HG03575 (cell line): ENCODE measurements around the gene GJD3.

ENCODE experiments used
- ATAC-seq: cut with Tn5 transposase; IDR thresholded peaks from one replicate; pipeline ENCODE4 v1.9.1; 2021; ENCODE audit not compliant: unreplicated experiment, insufficient number of reproducible peaks, low FRiP score; ENCODE audit errors: extremely low read depth

GJD3 gene

GRCh38 chr17:40315678-40316570 lies 48.6 kb downstream of the GJD3 start:
- ATAC-seq = no peak

GRCh38 chr17:40315206-40315605 lies 49.3 kb downstream of the GJD3 start:
- no peak for ATAC-seq

- no peak for ATAC-seq
Measured at GRCh38 chr17:40314584-40314956, 50.0 kb downstream of the GJD3 start.

GRCh38 chr17:40313668-40314583 lies 50.6 kb downstream of the GJD3 start:
- no peak for ATAC-seq
